ENCODE measurements around the gene ALG9. TPM values are rescaled to one million over a fixed set of nuclear protein-coding genes. Genes with fewer than 3 reads are reported as not detected.

ALG9 gene
- total RNA-seq, 1 donor from 2014 or later, result 36.9 TPM

DNA sequence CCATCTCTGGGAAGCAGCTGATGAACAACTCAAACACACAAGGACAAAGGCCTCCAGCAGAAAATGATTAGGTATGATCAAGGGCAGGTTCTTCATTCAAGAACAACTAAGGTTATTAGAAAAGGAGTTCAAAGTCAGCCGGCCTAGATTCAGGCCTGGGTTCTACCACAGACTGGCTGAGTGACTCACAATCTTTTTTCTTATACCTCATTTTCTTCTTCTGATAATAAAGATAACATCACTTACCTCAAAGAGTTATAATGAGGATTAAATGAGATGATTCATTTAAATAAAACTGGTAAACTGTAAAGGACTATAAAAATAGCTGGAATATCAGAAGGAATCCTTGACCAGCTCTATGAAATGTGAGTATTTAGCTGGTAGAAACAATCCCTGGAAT lies 55.9 kb downstream of the ALG9 start:
- no peaks in the 10 kb centered on the region for H3K9me3 ChIP-seq (ENCODE audit: low read depth)
- no peak for DNase-seq (ENCODE audit: low spot score)
- no peaks in the 10 kb centered on the region for H3F3A ChIP-seq (ENCODE audit: low read depth)
- no peak overlapping the region for H3K4me2 ChIP-seq
- no peaks in the 10 kb centered on the region for H3K4me1 ChIP-seq
- no peak overlapping the region for H3K9ac ChIP-seq
- no peaks in the 10 kb centered on the region for H3K36me3 ChIP-seq
- no peaks in the 10 kb centered on the region for H3K4me1 Mint-ChIP-seq
- no peak overlapping the region for H3K4me3 ChIP-seq
- no peak overlapping the region for H2AFZ ChIP-seq (replicated peaks)
- TF ChIP-seq, protein P1, sequence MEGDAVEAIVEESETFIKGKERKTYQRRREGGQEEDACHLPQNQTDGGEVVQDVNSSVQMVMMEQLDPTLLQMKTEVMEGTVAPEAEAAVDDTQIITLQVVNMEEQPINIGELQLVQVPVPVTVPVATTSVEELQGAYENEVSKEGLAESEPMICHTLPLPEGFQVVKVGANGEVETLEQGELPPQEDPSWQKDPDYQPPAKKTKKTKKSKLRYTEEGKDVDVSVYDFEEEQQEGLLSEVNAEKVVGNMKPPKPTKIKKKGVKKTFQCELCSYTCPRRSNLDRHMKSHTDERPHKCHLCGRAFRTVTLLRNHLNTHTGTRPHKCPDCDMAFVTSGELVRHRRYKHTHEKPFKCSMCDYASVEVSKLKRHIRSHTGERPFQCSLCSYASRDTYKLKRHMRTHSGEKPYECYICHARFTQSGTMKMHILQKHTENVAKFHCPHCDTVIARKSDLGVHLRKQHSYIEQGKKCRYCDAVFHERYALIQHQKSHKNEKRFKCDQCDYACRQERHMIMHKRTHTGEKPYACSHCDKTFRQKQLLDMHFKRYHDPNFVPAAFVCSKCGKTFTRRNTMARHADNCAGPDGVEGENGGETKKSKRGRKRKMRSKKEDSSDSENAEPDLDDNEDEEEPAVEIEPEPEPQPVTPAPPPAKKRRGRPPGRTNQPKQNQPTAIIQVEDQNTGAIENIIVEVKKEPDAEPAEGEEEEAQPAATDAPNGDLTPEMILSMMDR (IDR thresholded peaks at IDR 0.05), result no peak
- no peak for TF ChIP-seq EZH2 (IDR thresholded peaks at IDR 0.05)
- TF ChIP-seq EZH2phosphoT487 (IDR thresholded peaks at IDR 0.05), result no peak
- no peaks in the 10 kb centered on the region for H3K79me2 ChIP-seq (ENCODE audit: low read depth)
- H3K4me3 Mint-ChIP-seq, result no peak overlapping the region
- H3K27ac ChIP-seq, result no peak overlapping the region
- H3K27ac Mint-ChIP-seq, result no peak overlapping the region
- no peaks in the 10 kb centered on the region for H4K20me1 ChIP-seq (ENCODE audit: low read depth)
- no peaks in the 10 kb centered on the region for H3K27me3 Mint-ChIP-seq (ENCODE audit: insufficient read depth, low read depth)
- no peaks in the 10 kb centered on the region for H3K27me3 ChIP-seq
- H3K36me3 Mint-ChIP-seq, result peaks cover 23% of the 10 kb centered on the region
- no peaks in the 10 kb centered on the region for H3K9me3 Mint-ChIP-seq

DNA sequence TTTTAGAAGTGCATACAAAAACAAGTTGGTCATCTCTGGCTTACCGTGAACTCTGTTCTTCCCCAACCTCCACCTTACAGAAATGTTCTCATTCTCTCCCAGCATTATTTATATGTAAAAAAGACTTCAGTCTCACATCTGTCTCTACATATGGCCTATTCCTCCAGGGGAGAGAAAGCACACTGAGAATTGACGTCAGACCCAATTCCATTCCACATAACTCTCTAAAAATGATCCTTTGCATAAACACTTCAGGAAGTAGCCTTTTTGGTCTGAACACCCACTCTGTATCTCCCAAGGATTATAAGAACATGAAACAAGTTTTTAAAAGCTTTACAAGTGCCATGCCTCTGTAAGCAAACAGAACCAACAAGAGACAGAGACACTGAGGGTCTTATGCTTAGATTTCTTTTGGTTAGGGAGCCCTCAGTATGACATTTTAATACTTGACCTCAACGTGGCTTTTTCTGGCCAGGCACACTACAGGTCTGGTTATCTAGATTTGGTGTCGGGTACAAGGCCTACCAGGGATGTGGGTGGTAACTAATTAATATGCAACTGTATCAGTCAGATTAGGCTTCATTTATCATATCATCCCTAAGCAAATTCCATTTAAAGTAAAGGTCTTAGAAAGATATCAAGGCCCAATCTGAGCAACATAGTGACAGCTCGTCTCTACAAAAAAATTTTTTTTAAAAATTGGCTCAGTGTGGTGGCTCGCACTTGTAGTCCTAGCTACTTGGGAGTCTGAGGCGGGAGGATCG lies 56.6 kb downstream of the ALG9 start:
- Histone ChIP-seq H3K79me2 (ENCODE audit: low read depth) (no peaks in the 10 kb centered on the region), H2AFZ (replicated peaks) (no peak overlapping the region), H4K20me1 (ENCODE audit: low read depth) (no peaks in the 10 kb centered on the region), H3K27me3 (no peaks in the 10 kb centered on the region), H3K4me1 (no peaks in the 10 kb centered on the region), H3K4me3 (no peak overlapping the region), H3K36me3 (no peaks in the 10 kb centered on the region), H3K9me3 (ENCODE audit: low read depth) (no peaks in the 10 kb centered on the region), H3K4me2 (no peak overlapping the region), H3F3A (ENCODE audit: low read depth) (no peaks in the 10 kb centered on the region), H3K9ac (no peak overlapping the region), H3K27ac (no peak overlapping the region)
- Mint-ChIP-seq H3K4me1 (no peaks in the 10 kb centered on the region), H3K4me3 (no peak overlapping the region), H3K9me3 (no peaks in the 10 kb centered on the region), H3K27ac (no peak overlapping the region), H3K27me3 (ENCODE audit: insufficient read depth, low read depth) (no peaks in the 10 kb centered on the region), H3K36me3 (peaks cover 20% of the 10 kb centered on the region)
- no peak for DNase-seq (ENCODE audit: low spot score)
- TF ChIP-seq, protein P1 (IDR thresholded peaks at IDR 0.05), result no peak
- no peak for TF ChIP-seq EZH2phosphoT487 (IDR thresholded peaks at IDR 0.05)
- no peak for TF ChIP-seq EZH2 (IDR thresholded peaks at IDR 0.05)

DNA sequence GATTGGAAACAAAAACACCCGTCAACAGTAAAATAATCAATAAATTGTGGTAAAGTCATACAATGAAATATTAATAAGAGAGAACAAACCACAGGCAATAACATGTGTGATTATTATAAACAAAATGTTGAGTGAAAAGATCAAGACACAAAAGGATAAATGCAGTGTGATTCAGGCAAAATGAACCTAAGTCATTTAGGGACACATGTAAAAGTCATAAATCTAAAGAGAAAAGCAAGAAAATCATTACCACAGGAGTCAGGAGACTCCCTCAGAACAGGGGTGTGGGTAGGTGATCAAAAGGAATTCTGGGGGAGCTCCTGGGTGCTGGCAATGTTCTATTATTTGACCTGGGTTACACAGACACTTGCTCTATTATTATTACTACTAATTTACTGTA lies 57.3 kb downstream of the ALG9 start:
- Histone ChIP-seq H2AFZ (replicated peaks) (no peak overlapping the region), H3K9ac (no peak overlapping the region), H3F3A (ENCODE audit: low read depth) (no peaks in the 10 kb centered on the region), H3K4me3 (no peak overlapping the region), H3K4me1 (no peaks in the 10 kb centered on the region), H3K79me2 (ENCODE audit: low read depth) (no peaks in the 10 kb centered on the region), H3K4me2 (no peak overlapping the region), H3K27me3 (no peaks in the 10 kb centered on the region), H3K9me3 (ENCODE audit: low read depth) (no peaks in the 10 kb centered on the region), H3K36me3 (no peaks in the 10 kb centered on the region), H3K27ac (no peak overlapping the region), H4K20me1 (ENCODE audit: low read depth) (no peaks in the 10 kb centered on the region)
- DNase-seq (ENCODE audit: low spot score), result no peak
- Mint-ChIP-seq H3K27me3 (ENCODE audit: insufficient read depth, low read depth) (no peaks in the 10 kb centered on the region), H3K36me3 (peaks cover 20% of the 10 kb centered on the region), H3K4me3 (no peak overlapping the region), H3K9me3 (no peaks in the 10 kb centered on the region), H3K27ac (no peak overlapping the region), H3K4me1 (no peaks in the 10 kb centered on the region)
- TF ChIP-seq EZH2 (IDR thresholded peaks at IDR 0.05), result no peak
- TF ChIP-seq, protein P1 (IDR thresholded peaks at IDR 0.05), result no peak
- no peak for TF ChIP-seq EZH2phosphoT487 (IDR thresholded peaks at IDR 0.05)

Measured in neural progenitor cell (in vitro differentiated cells).